Astrocyte of the hippocampus (primary cell): ENCODE measurements around the gene GABRB1.
A peak's percentile ranks its signal among the peaks of the same experiment; 100 is the strongest.
"Not testable (repeated sequence)": the region's sequence is repeated elsewhere in the genome, so short reads cannot be mapped to it uniquely, and the experiment has no call there.

Experiments
- DNase-seq: peaks from one replicate; pipeline ENCODE4 v3.0.0; 2011; ENCODE audit warnings: low read depth, low spot score

The GABRB1 gene

DNA sequence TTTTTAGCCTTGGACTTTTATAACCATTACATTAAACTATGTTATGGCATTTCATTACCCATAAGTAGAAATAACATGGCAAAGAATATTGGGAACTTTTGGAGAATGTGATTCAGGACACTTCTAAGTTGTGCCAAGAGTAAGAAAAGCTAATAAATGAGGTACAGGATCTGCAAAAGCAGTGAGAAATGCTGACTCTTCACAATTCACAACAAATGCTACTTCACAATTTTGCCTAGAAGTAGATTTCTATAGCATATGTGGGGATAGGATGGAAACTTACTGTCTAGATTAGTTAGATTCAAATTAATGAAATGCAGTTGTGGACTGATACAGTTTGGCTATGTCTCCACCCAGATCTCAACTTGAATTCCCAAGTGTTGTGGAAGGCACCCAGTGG lies 258.4 kb downstream of the GABRB1 start:
- no peak for DNase-seq

- DNase-seq: not testable (repeated sequence)
Observed at GRCh38 chr4:47290873-47291272, 259.5 kb downstream of the GABRB1 start.

GRCh38 chr4:47309165-47309564 lies 277.8 kb downstream of the GABRB1 start:
- no peak for DNase-seq

GRCh38 chr4:47312170-47312569 lies 280.8 kb downstream of the GABRB1 start:
- DNase-seq: peak; percentile 16

- DNase-seq: no peak
Observed at GRCh38 chr4:47313384-47313783, 282.0 kb downstream of the GABRB1 start.

DNA sequence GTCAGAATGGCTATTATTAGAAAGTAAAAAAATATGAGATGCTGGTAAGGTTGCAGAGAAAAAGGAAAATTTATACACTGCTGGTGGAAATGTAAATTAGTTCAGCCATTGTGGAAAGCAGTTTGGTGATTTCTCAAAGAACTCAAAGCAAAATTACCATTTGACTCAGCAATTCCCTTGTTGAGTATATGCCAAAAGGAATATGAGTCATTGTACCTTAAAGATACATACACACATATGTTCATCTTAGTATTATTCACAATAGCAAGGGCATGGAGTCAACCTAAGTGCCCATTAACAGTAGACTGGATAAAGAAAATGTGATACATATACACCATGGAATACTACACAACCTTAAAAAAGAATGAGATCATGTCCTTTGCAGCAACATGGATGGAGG lies 284.0 kb downstream of the GABRB1 start:
- peak; percentile 28 for DNase-seq

DNA sequence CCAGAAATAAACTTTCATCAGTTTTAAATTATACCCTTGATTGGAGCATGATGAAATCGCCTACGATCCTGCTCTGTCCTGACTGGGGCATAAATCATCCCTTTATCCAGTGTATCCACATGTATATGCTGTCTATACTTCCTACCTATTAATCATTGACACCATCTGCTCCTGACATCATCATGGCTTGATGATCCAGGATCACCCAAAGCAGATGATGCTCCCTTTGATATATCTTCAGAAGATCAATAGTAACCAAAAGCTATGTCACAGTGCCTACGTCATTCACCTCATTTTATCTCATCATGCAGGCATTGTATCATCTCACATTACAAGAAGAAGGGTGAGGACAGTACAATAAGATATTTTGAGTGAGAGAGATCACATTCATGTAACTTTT lies 294.7 kb downstream of the GABRB1 start:
- no peak for DNase-seq

DNA sequence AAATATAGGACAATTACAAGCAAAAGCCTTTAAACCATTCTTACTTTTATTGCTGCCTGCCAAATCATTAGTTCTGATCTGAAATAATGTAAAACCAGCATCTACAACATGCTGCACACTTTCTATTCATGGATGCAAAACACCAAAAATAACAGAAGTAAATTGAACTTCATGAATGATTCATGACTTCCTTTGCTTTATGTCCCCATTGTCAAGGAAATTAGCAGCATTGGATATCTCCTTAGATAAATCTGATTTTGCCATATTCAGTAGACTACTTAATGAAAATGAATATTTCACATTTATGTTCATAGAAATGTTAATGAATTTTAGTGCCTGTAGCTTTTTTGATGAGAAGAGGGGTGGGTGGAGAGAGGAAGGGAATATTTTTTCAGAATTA lies 299.5 kb downstream of the GABRB1 start:
- no peak for DNase-seq

GRCh38 chr4:47334652-47335051 lies 303.3 kb downstream of the GABRB1 start:
- DNase-seq: no peak

DNA sequence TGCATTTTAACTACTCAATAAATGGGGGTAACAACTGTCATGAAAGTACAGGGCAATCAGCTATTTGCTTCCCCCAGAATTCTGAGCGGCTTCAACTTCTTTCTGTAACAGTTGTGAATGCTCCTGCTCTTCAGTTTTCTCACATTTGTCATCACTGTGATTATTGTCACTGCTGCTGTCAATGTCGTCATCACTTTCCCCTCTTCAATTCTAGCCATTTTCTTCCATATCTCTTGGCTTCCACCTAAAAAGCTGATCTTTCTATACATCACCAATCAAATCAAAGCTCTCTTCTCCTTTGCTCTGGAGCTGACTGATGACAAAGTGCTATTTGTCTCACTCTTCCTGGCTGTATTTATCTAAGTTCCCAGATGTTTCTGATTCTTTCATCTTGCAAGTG lies 306.5 kb downstream of the GABRB1 start:
- no peak for DNase-seq

GRCh38 chr4:47340914-47341313 lies 309.5 kb downstream of the GABRB1 start:
- no peak for DNase-seq

DNA sequence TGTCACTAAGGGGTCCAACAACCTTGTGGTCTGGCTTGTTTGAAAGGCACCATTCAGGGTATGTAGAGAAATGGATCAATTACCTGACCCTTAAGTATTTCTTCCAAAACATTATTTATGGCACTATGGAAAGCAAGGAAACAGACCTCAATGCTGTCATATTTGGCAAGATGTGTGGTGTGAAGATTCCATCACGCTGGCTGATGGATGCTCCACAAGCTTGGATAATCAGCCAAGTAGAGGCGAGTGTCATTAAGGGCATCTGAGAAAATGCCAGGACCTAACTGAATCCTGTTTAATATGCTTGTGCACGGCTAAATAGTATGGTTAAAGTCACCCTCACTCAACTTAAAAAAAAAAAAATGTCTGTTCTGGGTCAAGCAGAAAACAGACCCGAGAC lies 311.4 kb downstream of the GABRB1 start:
- no peak for DNase-seq

- no peak for DNase-seq
Observed at GRCh38 chr4:47349326-47349725, 318.0 kb downstream of the GABRB1 start.

DNA sequence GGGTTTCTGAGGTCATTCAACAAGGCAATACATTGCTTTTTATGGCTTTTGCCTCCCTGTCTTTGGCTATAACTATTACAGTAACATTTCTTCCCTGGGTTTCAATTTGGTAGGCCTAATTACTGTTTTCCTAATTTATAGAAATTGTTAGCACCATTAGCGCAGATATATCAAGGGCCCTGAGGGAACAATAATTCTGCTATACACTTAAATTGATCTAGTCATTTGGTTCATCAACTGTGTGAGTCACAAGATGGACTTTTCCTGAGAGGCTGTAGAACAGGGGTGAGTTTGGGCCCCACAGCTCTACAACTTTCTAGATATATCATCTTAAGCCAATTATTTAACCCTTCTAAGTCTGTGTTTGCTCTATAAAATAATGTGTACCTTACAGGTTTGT lies 324.2 kb downstream of the GABRB1 start:
- no peak for DNase-seq

GRCh38 chr4:47359891-47360290 lies 328.5 kb downstream of the GABRB1 start:
- DNase-seq: no peak

GRCh38 chr4:47367761-47368160 lies 336.4 kb downstream of the GABRB1 start:
- DNase-seq: no peak

- DNase-seq: no peak
Observed at GRCh38 chr4:47368211-47368610, 336.8 kb downstream of the GABRB1 start.

GRCh38 chr4:47372561-47372960 lies 341.2 kb downstream of the GABRB1 start:
- no peak for DNase-seq

- no peak for DNase-seq
Observed at GRCh38 chr4:47373174-47373573, 341.8 kb downstream of the GABRB1 start.

DNA sequence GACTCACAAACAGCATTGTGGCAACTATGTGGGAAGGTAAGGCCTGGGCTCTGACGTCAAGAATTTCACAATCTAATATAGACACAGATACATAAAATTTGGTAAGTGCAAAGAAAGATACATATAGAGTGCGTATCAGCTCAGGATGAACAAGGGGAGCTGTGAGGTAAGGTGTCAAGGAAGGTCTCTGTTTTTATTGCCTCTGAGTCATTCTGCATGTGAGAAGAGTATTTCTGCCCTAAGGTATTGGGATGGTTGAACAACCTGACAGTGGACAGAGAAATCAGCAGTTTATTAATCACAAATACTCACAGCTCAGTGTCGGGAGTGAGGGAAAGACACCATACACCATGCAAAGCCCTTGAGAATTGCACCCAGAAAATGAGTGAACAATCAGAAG lies 342.3 kb downstream of the GABRB1 start:
- DNase-seq: no peak

DNA sequence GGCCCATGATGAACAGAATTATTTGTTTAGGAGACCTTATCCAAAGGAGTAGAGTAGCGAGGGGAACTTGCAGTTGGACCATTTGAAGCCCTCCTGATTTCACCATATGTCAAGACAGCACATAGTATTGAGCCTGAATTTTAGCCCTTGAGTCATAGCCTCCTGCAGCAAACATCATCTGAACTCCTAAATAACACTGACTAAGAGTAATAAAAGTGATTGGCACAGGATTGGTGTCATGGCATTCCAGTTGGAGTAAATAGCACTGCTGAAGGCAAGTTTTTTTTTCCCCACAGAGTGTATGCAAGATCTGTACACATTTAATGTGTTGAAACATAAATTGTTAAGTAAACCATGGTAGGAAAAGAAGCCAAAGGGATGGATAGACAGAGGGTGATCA lies 343.1 kb downstream of the GABRB1 start:
- DNase-seq: no peak

- DNase-seq: not testable (repeated sequence)
Observed at GRCh38 chr4:47378021-47378530, 346.7 kb downstream of the GABRB1 start.

GRCh38 chr4:47381172-47381571 lies 349.8 kb downstream of the GABRB1 start:
- DNase-seq: no peak

- no peak for DNase-seq
Observed at GRCh38 chr4:47382846-47383360, 351.5 kb downstream of the GABRB1 start.
